HepG2 (cell line): Measurements from ENCODE around the gene SENP5. TPM values are rescaled to one million over a fixed set of nuclear protein-coding genes. Genes with fewer than 3 reads are reported as not detected.

ENCODE experiments used
- ATAC-seq: fragments of 200-7000 bp; cut with Tn5 transposase; 3 replicates; pipeline ENCODE4 v1.9.1; 2020; ENCODE audit warnings: mild to moderate bottlenecking, moderate library complexity
- BruUV-seq: library from RNA; stranded (reverse); fragments of 400-500 nt; replicated peaks from 2 replicates; lab custom pipeline; 2021; lab: Mats Ljungman, UMichigan
- CTCF ChIA-PET: fragments of 300-600 bp; formaldehyde crosslinking; extraction: SDS; loops from one replicate; lab custom pipeline; 2021; ENCODE audit warnings: low total read pairs, inconsistent platforms, low intra/inter-chr PET ratio; lab: Yijun Ruan, JAX
- POLR2A ChIA-PET: fragments of 350-600 bp; sonication (Branson Sonifier 250); formaldehyde crosslinking; loops from one replicate; lab custom pipeline; 2020; ENCODE audit warnings: antibody characterized with exemption, inconsistent platforms; lab: Yijun Ruan, JAX
- DNase-seq: peaks from one replicate; pipeline ENCODE4 v3.0.0-alpha.2; 2015; ENCODE audit warnings: low spot score
- FAIRE-seq: peaks from 3 replicates; lab custom pipeline; 2011; peaks lifted over from hg19 to GRCh38; lab: Jason Lieb, UNC
- H2AFZ ChIP-seq: one replicate; pipeline ENCODE4 v1.6.1; 2011; ENCODE audit warnings: low read length, inconsistent platforms
- H3K27ac ChIP-seq: fragments of 300-600 bp; 3 replicates; pipeline ENCODE4 v1.8.0; 2011; ENCODE audit warnings: mixed run types, mild to moderate bottlenecking, mixed read lengths, low read length, inconsistent platforms; ENCODE audit not compliant: insufficient read depth; ENCODE audit errors: extremely low read length
- H3K27me3 ChIP-seq, 2 experiments: fragments of 200-600 bp in 1 of 2; 2 replicates in 1 of 2; 3 replicates in 1 of 2; pipeline versions ENCODE4 v1.6.0 to v1.8.0; 2011; ENCODE audit warnings: low read length in 2 of 2, mild to moderate bottlenecking in 2 of 2, moderate library complexity in 2 of 2, inconsistent platforms in 1 of 2; ENCODE audit not compliant: insufficient read depth in 2 of 2, control insufficient read depth in 1 of 2
- H3K36me3 ChIP-seq, 2 experiments: fragments of 200-600 bp in 1 of 2; replicated peaks in 1 of 2; 2 replicates in 1 of 2; 3 replicates in 1 of 2; pipeline versions ENCODE4 v1.5.1 to v1.8.0; 2011; ENCODE audit warnings: low read length in 2 of 2, inconsistent platforms in 1 of 2; ENCODE audit not compliant: insufficient read depth in 2 of 2, control insufficient read depth in 1 of 2
- H3K4me1 ChIP-seq: 2 replicates; pipeline ENCODE4 v1.5.1; 2012; ENCODE audit warnings: low read length, inconsistent platforms; ENCODE audit not compliant: insufficient read depth
- H3K4me2 ChIP-seq: 2 replicates; pipeline ENCODE4 v1.6.0; 2011; ENCODE audit warnings: low read depth, low read length, inconsistent platforms
- H3K4me3 ChIP-seq, 3 experiments: fragments of 200-600 bp in 1 of 3; sonication (generic), shearing (Covaris generic) in 1 of 3; replicated peaks in 1 of 3; 2 replicates each; pipeline ENCODE4 v1.5.1; 2011 to 2016; ENCODE audit warnings: low read length in 3 of 3, inconsistent platforms in 2 of 3, low read depth in 2 of 3, mild to moderate bottlenecking in 2 of 3, control low read depth in 1 of 3, mixed read lengths in 1 of 3; ENCODE audit not compliant: insufficient read depth in 1 of 3
- H3K79me2 ChIP-seq: one replicate; pipeline ENCODE4 v1.6.1; 2011; ENCODE audit warnings: low read length, inconsistent platforms; ENCODE audit not compliant: insufficient read depth
- H3K9ac ChIP-seq: 2 replicates; pipeline ENCODE4 v1.6.0; 2011; ENCODE audit warnings: mild to moderate bottlenecking, low read depth, low read length, inconsistent platforms; ENCODE audit not compliant: insufficient read depth
- H3K9me3 ChIP-seq: 2 replicates; pipeline ENCODE4 v1.5.1; 2012; ENCODE audit warnings: mild to moderate bottlenecking, low read length
- H4K20me1 ChIP-seq: 2 replicates; pipeline ENCODE4 v1.6.0; 2011; ENCODE audit warnings: inconsistent platforms, mild to moderate bottlenecking, low read length, moderate library complexity; ENCODE audit not compliant: insufficient read depth
- AHDC1 ChIP-seq: sonication (generic); formaldehyde crosslinking; IDR thresholded peaks from 2 replicates; pipeline ENCODE4 v1.5.1; 2020; ENCODE audit warnings: mild to moderate bottlenecking, missing genetic modification reagents, borderline replicate concordance
- E2F2 ChIP-seq: sonication (generic); formaldehyde crosslinking; IDR thresholded peaks from 2 replicates; pipeline ENCODE4 v1.4.0; 2020; ENCODE audit warnings: missing genetic modification reagents, borderline replicate concordance
- KDM5A ChIP-seq: fragments of 200-600 bp; sonication (generic); IDR thresholded peaks from 2 replicates; pipeline ENCODE4 v1.7.0; 2018; ENCODE audit warnings: antibody characterized with exemption, mild to moderate bottlenecking, low read length, borderline replicate concordance
- MAF1 ChIP-seq: sonication (generic); formaldehyde crosslinking; IDR thresholded peaks from 2 replicates; pipeline ENCODE4 v1.5.0; 2020; ENCODE audit warnings: missing genetic modification reagents, borderline replicate concordance
- MTF1 ChIP-seq: sonication (generic); formaldehyde crosslinking; IDR thresholded peaks from 2 replicates; pipeline ENCODE4 v1.5.0; 2020; ENCODE audit warnings: missing genetic modification reagents
- TAF15 ChIP-seq: fragments of 200-400 bp; formaldehyde crosslinking; IDR thresholded peaks from one replicate; pipeline ENCODE4 v1.6.1; 2018; ENCODE audit warnings: mild to moderate bottlenecking, low read depth, low read length; ENCODE audit not compliant: poor library complexity, severe bottlenecking
- TSC22D2 ChIP-seq: sonication (generic); formaldehyde crosslinking; IDR thresholded peaks from 2 replicates; pipeline ENCODE4 v1.5.1; 2020; ENCODE audit warnings: missing genetic modification reagents, mild to moderate bottlenecking, borderline replicate concordance
- ZBTB43 ChIP-seq: sonication (generic); formaldehyde crosslinking; conservative IDR thresholded peaks from 2 replicates; pipeline ENCODE4 v1.4.0; 2020; ENCODE audit warnings: missing genetic modification reagents
- ZNF280B ChIP-seq: sonication (generic); formaldehyde crosslinking; IDR thresholded peaks from 2 replicates; pipeline ENCODE4 v1.5.0; 2020; ENCODE audit warnings: missing genetic modification reagents, mild to moderate bottlenecking, borderline replicate concordance
- ZNF296 ChIP-seq: sonication (generic); formaldehyde crosslinking; conservative IDR thresholded peaks from 2 replicates; pipeline ENCODE4 v1.5.0; 2020; ENCODE audit warnings: mild to moderate bottlenecking, missing genetic modification reagents
- ZNF597 ChIP-seq: sonication (generic); formaldehyde crosslinking; IDR thresholded peaks from 2 replicates; pipeline ENCODE4 v1.5.0; 2020; ENCODE audit warnings: missing genetic modification reagents
- ZNF678 ChIP-seq: sonication (generic); formaldehyde crosslinking; IDR thresholded peaks from 2 replicates; pipeline ENCODE4 v1.4.0; 2020; ENCODE audit warnings: mild to moderate bottlenecking, missing genetic modification reagents
- WGBS: methylation state at CpG from one replicate; pipeline ENCODE4 v1.1.6; 2017; ENCODE audit warnings: low lambda C conversion rate; 5-methylcytosine and 5-hydroxymethylcytosine counted together
- in situ Hi-C: cut with HindIII; loops from 2 replicates; pipeline ENCODE4 v1.10.0; 2017; ENCODE audit warnings: low pct_unique_long_range_greater_than_20kb; ENCODE audit not compliant: extremely low pct_ligation_motif_present
- intact Hi-C: fragments of 100-400 bp; cut with micrococcal nuclease; formaldehyde crosslinking; loops from one replicate; pipeline ENCODE4 v1.10.0; 2022; ENCODE audit not compliant: unreplicated experiment
- polyA plus RNA-seq, 8 experiments: library from polyadenylated mRNA; depleted of rRNA in 3 of 8; stranded (reverse) in 7 of 8; unstranded in 1 of 8; fragments of >200 nt; fragmentation: Illumina TruSeq in 4 of 8; extraction: Trizol in 4 of 8; gene quantifications; 2 replicates each; pipeline versions ENCODE4 v1.2.1 to v1.2.3, GENCODE V29; 2011 to 2016; ENCODE audit warnings: low read depth in 4 of 8, missing spikeins in 1 of 8, mixed read lengths in 1 of 8; ENCODE audit not compliant: insufficient read depth in 1 of 8
- total RNA-seq, 5 experiments: library from RNA; depleted of rRNA; stranded (reverse); fragments of >200 nt; fragmentation: Illumina TruSeq; extraction: Trizol; gene quantifications; 2 replicates each; pipeline ENCODE4 v1.2.3, GENCODE V29; 2016; ENCODE audit warnings: low read depth in 1 of 5

The SENP5 gene
- total and polyA plus RNA-seq, 2 of the 13 experiments (the other 11 are each of a cell fraction or from before 2014, with no cell fraction given), result 17.6 to 30.9 TPM

GRCh38 chr3:196942915-196943277 is 75.2 kb downstream of the SENP5 start:
- Histone ChIP-seq H3K4me3 (peak overlapping the region; percentile 74 to 99 (median 97)), H3K9me3 (no peaks in the 10 kb centered on the region), H3K36me3 (peaks cover 2 to 11% of the 10 kb centered on the region in 2 experiments; a peak in 4 of 5 replicates), H3K4me2 (peak overlapping the region; percentile 96), H3K4me1 (peaks cover 73% of the 10 kb centered on the region), H3K9ac (peak overlapping the region; percentile 98), H2AFZ (no peak overlapping the region), H4K20me1 (no peaks in the 10 kb centered on the region; the same call in 1 of the 2 replicates), H3K79me2 (peaks cover 55% of the 10 kb centered on the region), H3K27me3 (peaks cover 0 to 3% of the 10 kb centered on the region in 2 experiments; a peak in 2 of 5 replicates), H3K27ac (peak overlapping the region; percentile 95)
- ChIA-PET POLR2A (interaction anchor here (1.1 to 3.0 kb wide), 5 partner anchors 8 to 203 kb away, joined by 3 to 33 read pairs (median 5); partner anchors contain the start of genes PAK2 and SENP5), CTCF (interaction anchor here (1.2 kb wide), 2 partner anchors 27 to 105 kb away, joined by 4 to 6 read pairs; no protein-coding TSS in a partner anchor)
- in situ Hi-C loops, result no loop called here
- BruUV-seq, result TSS peak; percentile 82
- peak; percentile 16 for ATAC-seq
- DNase-seq, result no peak
- intact Hi-C loops, result loop anchor here (1.0 kb wide), 1 partner anchor 334 kb away; no protein-coding TSS in a partner anchor
- FAIRE-seq, result no peak
- 0% methylated on average over 3 of the region's 25 CpGs for WGBS
- TF ChIP-seq ZNF280B (CRISPR knock-in tag) (no peak), ZNF678 (CRISPR knock-in tag) (peak; percentile 48; the same call in 1 of the 2 replicates), TAF15 (no peak), ZBTB43 (no peak), ZNF296 (CRISPR knock-in tag) (0 out of 2 replicates have a peak, but pooled peaks have one; percentile 43), ZNF597 (0 out of 2 replicates have a peak, but pooled peaks have one; percentile 6), TSC22D2 (CRISPR knock-in tag) (no peak), AHDC1 (CRISPR knock-in tag) (no peak), MAF1 (CRISPR knock-in tag) (no peak), KDM5A (peak; percentile 85), E2F2 (CRISPR knock-in tag) (peak; percentile 20; the same call in 1 of the 2 replicates), MTF1 (peak; percentile 69; the same call in 1 of the 2 replicates)
